Transverse colon (tissue), 4 donors: Measurements from ENCODE around the gene MBOAT1. TPM values are rescaled to one million over a fixed set of nuclear protein-coding genes. Genes with fewer than 3 reads are reported as not detected.
"Not testable (repeated sequence)": the region's sequence is repeated elsewhere in the genome, so short reads cannot be mapped to it uniquely, and the experiment has no call there.

Experiments
- DNase-seq: peaks from one replicate; pipeline ENCODE4 v3.0.0-alpha.2; 2019
- H3K27ac ChIP-seq, 4 donors: fragments of 200-600 bp; sonication (generic); 2 replicates each; pipeline ENCODE4 v1.5.1; 2016 to 2018; ENCODE audit warnings: inconsistent platforms in 4 of 4
- H3K27me3 ChIP-seq: fragments of 200-600 bp; sonication (generic); 2 replicates; pipeline ENCODE4 v1.5.1; 2017; ENCODE audit warnings: inconsistent platforms
- H3K36me3 ChIP-seq, 4 donors: fragments of 200-600 bp; sonication (generic); 2 replicates each; pipeline ENCODE4 v1.5.1; 2017 to 2019; ENCODE audit warnings: inconsistent platforms in 4 of 4
- H3K4me1 ChIP-seq, 4 donors: fragments of 200-600 bp; sonication (generic); 2 replicates each; pipeline ENCODE4 v1.5.1; 2017 to 2020; ENCODE audit warnings: inconsistent platforms in 4 of 4
- H3K4me3 ChIP-seq, 4 donors: fragments of 200-600 bp; sonication (generic); 1 replicate in 1 of 4; 2 replicates in 3 of 4; pipeline versions ENCODE4 v1.5.1 to v1.6.1; 2017 to 2019; ENCODE audit warnings: inconsistent platforms in 4 of 4
- H3K9me3 ChIP-seq, 2 donors: fragments of 200-600 bp; sonication (generic); 2 replicates each; pipeline ENCODE4 v1.5.1; 2017 to 2019; ENCODE audit warnings: inconsistent platforms in 2 of 2
- EP300 ChIP-seq: sonication (generic); formaldehyde crosslinking; IDR thresholded peaks from one replicate; pipeline ENCODE4 v1.6.1; 2017; ENCODE audit warnings: antibody characterized with exemption, low read depth
- POLR2A ChIP-seq: fragments of 450-650 bp; IDR thresholded peaks from one replicate; pipeline ENCODE4 v1.6.1; 2016; ENCODE audit warnings: antibody characterized with exemption, mild to moderate bottlenecking, moderate library complexity
- POLR2AphosphoS5 ChIP-seq, 3 donors: sonication (generic); formaldehyde crosslinking; IDR thresholded peaks; one replicate each; pipeline ENCODE4 v1.6.1; 2016; ENCODE audit warnings: antibody characterized with exemption in 3 of 3
- WGBS, 2 donors: methylation state at CpG; one replicate each; pipeline ENCODE4 v1.1.5; 2018; ENCODE audit warnings: low coverage in 1 of 2; 5-methylcytosine and 5-hydroxymethylcytosine counted together
- in situ Hi-C, 4 donors: fragments of 200-750 bp; cut with MboI; loops; one replicate each; pipeline versions ENCODE4 v1.15.0 to v1.15.1; 2017; ENCODE audit warnings: low sequenced_read_pairs in 3 of 4, low pct_ligation_motif_present in 1 of 4, low pct_unique_long_range_greater_than_20kb in 1 of 4
- intact Hi-C: fragments of 100-400 bp; cut with DNase I; formaldehyde crosslinking; loops from one replicate; pipeline ENCODE4 v1.15.1; 2023; ENCODE audit warnings: low total_unique reads
- total RNA-seq, 4 donors: library from RNA; depleted of rRNA; stranded (reverse); fragments of >200 nt; gene quantifications; one replicate each; pipeline ENCODE4 v1.1.0, GENCODE V29; 2016
- TF ChIP-seq, protein P1 (sequence below), 5 experiments: fragments of 200-600 bp in 3 of 5; fragments of 450-650 bp in 2 of 5; sonication (generic) in 3 of 5; IDR thresholded peaks; 1 replicate in 2 of 5; 2 replicates in 3 of 5; pipeline ENCODE4 v1.5.1; 2016 to 2017; ENCODE audit warnings: antibody characterized with exemption in 5 of 5, inconsistent platforms in 3 of 5, mild to moderate bottlenecking in 2 of 5, moderate library complexity in 1 of 5

The MBOAT1 gene
- total RNA-seq, 4 donors from 2014 or later, result 10.3 to 85.3 (median 66.5) TPM

DNA sequence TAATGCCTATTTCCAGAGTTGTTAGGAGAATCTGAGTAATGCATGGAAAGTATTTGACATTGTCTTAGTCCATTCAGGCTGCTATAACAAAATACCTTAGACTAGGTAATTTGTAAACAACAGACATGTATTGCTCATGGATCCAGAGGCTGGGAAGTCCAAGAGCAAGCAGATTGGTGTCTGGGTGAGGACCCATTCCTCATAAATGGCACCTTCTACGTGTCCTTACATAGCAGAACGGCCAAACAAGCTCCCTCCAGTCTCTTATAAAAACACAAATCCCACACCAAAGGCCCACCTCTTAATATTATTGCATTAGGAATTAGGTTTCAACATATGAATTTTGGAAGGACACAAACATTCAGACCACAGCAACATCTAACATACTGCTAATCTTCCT is 30.2 kb downstream of the MBOAT1 start:
- Histone ChIP-seq H3K4me1 (peaks cover 16 to 42% (median 23%) of the 10 kb centered on the region in 4 donors), H3K36me3 (no peaks in the 10 kb centered on the region), H3K4me3 (no peak overlapping the region), H3K9me3 (no peaks in the 10 kb centered on the region), H3K27ac (peak overlapping the region; percentile 62 to 77 (median 70)), H3K27me3 (no peaks in the 10 kb centered on the region)
- intact Hi-C loops, result no loop called here
- no peak for DNase-seq
- 89 to 100% methylated on average over 2 of the region's 2 CpGs for WGBS, 2 donors
- TF ChIP-seq, protein P1, sequence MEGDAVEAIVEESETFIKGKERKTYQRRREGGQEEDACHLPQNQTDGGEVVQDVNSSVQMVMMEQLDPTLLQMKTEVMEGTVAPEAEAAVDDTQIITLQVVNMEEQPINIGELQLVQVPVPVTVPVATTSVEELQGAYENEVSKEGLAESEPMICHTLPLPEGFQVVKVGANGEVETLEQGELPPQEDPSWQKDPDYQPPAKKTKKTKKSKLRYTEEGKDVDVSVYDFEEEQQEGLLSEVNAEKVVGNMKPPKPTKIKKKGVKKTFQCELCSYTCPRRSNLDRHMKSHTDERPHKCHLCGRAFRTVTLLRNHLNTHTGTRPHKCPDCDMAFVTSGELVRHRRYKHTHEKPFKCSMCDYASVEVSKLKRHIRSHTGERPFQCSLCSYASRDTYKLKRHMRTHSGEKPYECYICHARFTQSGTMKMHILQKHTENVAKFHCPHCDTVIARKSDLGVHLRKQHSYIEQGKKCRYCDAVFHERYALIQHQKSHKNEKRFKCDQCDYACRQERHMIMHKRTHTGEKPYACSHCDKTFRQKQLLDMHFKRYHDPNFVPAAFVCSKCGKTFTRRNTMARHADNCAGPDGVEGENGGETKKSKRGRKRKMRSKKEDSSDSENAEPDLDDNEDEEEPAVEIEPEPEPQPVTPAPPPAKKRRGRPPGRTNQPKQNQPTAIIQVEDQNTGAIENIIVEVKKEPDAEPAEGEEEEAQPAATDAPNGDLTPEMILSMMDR (IDR thresholded peaks at IDR 0.05), result no peak
- no peak for TF ChIP-seq EP300
- TF ChIP-seq POLR2AphosphoS5 (IDR thresholded peaks at IDR 0.05), result no peak
- TF ChIP-seq POLR2A, result no peak
- in situ Hi-C loops, result no loop called here

DNA sequence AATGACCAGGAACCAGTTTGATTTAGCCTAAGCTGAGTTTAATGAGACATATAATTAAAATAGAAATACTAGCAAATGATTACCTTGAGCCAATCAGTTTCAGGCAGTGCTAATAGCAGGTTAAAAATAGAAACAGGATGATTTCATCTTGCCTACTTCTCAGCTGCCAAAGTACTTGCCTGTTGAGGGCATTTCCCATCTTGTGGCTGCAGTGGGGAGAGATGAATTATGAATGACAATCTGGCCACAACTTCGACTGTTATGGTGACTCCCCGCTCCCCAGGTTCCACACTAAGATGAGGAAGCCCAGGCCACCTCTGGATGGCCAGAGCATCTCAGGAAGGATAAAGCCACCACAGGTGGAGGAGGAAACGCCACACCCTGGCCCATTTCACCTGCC is 31.3 kb downstream of the MBOAT1 start:
- Histone ChIP-seq H3K36me3 (no peaks in the 10 kb centered on the region), H3K9me3 (no peaks in the 10 kb centered on the region), H3K4me3 (no peak overlapping the region), H3K27ac (no peak overlapping the region), H3K4me1 (peaks cover 16 to 54% (median 31%) of the 10 kb centered on the region in 4 donors), H3K27me3 (no peaks in the 10 kb centered on the region)
- TF ChIP-seq POLR2A, result no peak
- TF ChIP-seq EP300, result no peak
- TF ChIP-seq, protein P1 (IDR thresholded peaks at IDR 0.05), result no peak
- TF ChIP-seq POLR2AphosphoS5 (IDR thresholded peaks at IDR 0.05), result no peak
- DNase-seq, result no peak
- in situ Hi-C loops, result no loop called here
- intact Hi-C loops, result no loop called here
- WGBS, 2 donors, result 63 to 87% methylated on average over 3 of the region's 3 CpGs

DNA sequence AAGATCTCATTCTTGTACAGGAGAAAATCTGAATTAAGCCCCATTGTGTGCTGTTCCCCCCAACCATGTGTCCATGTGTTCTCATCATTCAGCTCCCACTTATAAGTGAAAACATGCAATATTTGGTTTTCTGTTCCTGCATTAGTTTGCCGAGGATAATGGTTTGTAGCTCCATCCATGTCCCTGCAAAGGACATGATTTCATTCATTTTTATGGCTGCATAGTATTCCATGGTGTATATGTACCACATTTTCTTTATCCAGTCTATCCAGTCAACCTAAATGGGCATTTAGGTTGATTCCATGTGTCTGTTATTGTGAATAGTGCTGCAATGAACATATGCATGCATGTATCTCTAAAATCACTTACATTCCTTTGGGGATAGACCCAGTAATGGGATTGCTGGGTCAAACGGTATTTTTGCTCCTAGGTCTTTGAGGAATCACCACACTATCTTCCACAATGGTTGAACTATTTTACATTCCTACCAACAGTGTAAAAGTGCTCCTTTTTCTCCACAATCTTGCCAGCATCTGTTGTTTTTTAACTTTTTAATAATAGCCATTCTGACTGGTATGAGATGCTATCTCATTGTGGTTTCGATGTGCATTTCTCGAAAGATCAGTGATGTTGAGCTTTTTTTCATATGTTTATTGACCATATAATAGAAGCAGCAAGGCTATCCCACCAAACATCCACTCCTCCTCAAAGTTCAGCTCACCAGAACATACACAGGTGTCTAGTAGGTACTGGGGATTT is 32.8 kb downstream of the MBOAT1 start:
- 87 to 92% methylated on average over 4 of the region's 4 CpGs for WGBS, 2 donors
- H3K36me3 ChIP-seq, H3K27me3 ChIP-seq, H3K4me3 ChIP-seq, H3K9me3 ChIP-seq, intact Hi-C loops, DNase-seq, in situ Hi-C loops, H3K27ac ChIP-seq: not testable (repeated sequence)
- peaks cover 16 to 68% (median 33%) of the 10 kb centered on the region in 4 donors for H3K4me1 ChIP-seq

DNA sequence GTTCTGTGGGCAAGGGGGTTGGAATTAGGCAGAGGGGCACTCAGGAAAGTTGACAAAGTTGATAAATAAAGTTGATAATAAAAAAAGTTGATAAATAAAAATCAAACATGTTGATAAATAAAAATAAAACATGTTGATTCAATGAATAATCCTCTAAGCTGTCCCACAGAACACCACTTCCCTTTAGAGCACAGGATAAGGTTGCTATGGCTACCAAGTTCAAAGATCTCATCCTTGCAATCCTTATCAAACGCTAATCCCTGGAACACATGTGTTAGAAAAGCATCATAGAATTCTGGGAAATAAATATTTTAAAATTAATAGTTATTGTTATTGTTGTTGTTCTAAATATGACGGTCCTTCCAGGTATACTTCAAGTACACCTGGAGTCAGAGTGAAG is 33.9 kb downstream of the MBOAT1 start:
- Histone ChIP-seq H3K36me3 (no peaks in the 10 kb centered on the region), H3K27ac (no peak overlapping the region), H3K4me1 (peaks cover 12 to 67% (median 28%) of the 10 kb centered on the region in 4 donors), H3K9me3 (no peaks in the 10 kb centered on the region), H3K4me3 (no peak overlapping the region), H3K27me3 (no peaks in the 10 kb centered on the region)
- DNase-seq, result no peak
- no peak for TF ChIP-seq POLR2AphosphoS5 (IDR thresholded peaks at IDR 0.05)
- intact Hi-C loops, result no loop called here
- in situ Hi-C loops, result no loop called here
- 71 to 77% methylated on average over 2 of the region's 2 CpGs for WGBS, 2 donors

DNA sequence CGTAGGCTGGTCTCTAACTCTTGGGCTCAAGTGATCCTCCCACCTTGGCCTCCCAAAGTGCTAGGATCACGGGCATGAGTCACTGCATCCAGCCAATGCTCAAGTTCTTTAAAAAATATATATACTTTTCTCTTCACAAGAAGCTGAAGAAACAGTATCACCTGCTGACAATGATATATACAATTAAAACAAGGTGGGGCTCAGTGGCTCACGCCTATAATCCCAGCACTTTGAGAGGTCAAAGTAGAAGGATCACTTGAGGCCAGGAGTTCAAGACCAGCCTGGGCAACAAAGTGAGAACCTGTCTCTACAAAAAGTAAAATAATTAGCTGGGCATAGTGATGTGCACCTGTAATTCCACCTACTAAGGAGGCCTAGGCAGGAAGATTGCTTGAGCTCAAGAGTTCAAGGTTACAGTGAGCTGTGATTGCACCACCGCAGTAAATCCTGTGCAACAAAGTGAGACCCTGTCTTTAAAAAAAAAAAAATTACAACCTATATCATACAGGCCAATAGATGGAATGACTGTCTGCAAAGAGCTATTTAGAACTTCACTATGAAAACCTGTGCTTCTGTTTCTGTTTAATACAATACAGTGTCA is 36.4 kb downstream of the MBOAT1 start:
- intact Hi-C loops, result no loop called here

More for the DNA sequence above, 36.4 kb downstream of the MBOAT1 start:
- H3K4me1 ChIP-seq, result peaks cover 0 to 49% (median 18%) of the 10 kb centered on the region in 4 donors
- 14 to 78% methylated on average over 1 to 4 of the region's 4 CpGs for WGBS, 2 donors
- in situ Hi-C loops, result no loop called here
- TF ChIP-seq POLR2A, result no peak
- TF ChIP-seq POLR2AphosphoS5 (IDR thresholded peaks at IDR 0.05), result no peak
- TF ChIP-seq, protein P1 (IDR thresholded peaks at IDR 0.05), result no peak
- TF ChIP-seq EP300, result no peak
- no peak overlapping the region for H3K4me3 ChIP-seq
- H3K27ac ChIP-seq, result peak overlapping the region in 1 of 4 donors; percentile 1
- H3K9me3 ChIP-seq, result no peaks in the 10 kb centered on the region
- DNase-seq, result no peak
- H3K36me3 ChIP-seq, result no peaks in the 10 kb centered on the region
- no peaks in the 10 kb centered on the region for H3K27me3 ChIP-seq
